ENCODE data around the gene PARD3B.

The PARD3B gene

DNA sequence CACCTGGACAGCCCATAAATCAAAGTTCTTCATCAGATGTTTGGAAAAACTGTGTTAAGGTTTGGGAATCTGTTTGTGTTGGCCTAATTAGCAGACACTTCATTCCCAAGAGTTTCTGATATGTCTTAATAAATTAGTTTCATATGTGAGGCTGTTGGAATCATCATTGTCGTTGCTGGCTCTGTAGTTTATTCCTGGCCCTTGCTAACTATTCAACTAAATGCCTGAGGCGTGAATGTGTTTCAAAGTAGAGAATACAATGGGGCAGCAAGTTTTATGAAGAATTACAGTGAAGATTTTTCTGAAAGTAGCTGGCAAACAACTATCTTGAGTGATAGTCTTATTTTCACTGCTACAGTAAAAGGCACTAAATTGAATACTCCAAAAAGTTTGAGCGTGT is 141.1 kb downstream of the PARD3B start:
- in situ Hi-C loops (cut with MboI; ENCODE audit: low sequenced_read_pairs) = loop anchor here (25.0 kb wide), 1 partner anchor 349 kb away; no protein-coding TSS in a partner anchor
- peak; percentile 17 to 39 for DNase-seq (ENCODE audit: low spot score in 2 of 2)
- Histone ChIP-seq H3K4me3 (no peak overlapping the region), H3K9me3 (no peaks in the 10 kb centered on the region), H3K4me1 (peaks cover 21% of the 10 kb centered on the region), H3K36me3 (replicated peaks) (no peaks in the 10 kb centered on the region), H3K27me3 (ENCODE audit: low read depth) (no peaks in the 10 kb centered on the region)

DNA sequence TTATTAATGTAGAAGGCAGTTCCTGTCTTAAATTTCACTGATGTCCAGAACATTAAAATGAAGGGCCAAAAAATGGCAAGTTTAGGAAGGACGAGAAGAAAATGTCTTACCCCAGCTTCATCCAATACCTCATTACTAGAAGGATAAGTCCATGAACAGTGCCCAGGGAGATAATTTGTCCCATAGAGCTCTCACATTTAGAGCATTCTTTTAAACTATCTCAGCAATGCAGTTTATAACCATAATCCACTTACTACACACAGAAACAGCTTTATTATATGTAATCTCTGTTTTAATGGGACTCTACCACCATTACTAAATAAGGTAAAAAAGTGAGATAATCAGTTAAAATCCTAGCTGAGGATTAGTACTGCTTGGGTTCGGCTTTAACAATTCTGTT is 142.5 kb downstream of the PARD3B start:
- peaks cover 21% of the 10 kb centered on the region for H3K4me1 ChIP-seq
- no peaks in the 10 kb centered on the region for H3K9me3 ChIP-seq
- H3K4me3 ChIP-seq = no peak overlapping the region
- in situ Hi-C loops (cut with MboI; ENCODE audit: low sequenced_read_pairs) = loop anchor here (25.0 kb wide), 1 partner anchor 350 kb away; no protein-coding TSS in a partner anchor
- no peaks in the 10 kb centered on the region for H3K27me3 ChIP-seq (ENCODE audit: low read depth)
- peak in 1 of 2 experiments; percentile 49 for DNase-seq (ENCODE audit: low spot score in 2 of 2)
- H3K36me3 ChIP-seq (replicated peaks) = no peaks in the 10 kb centered on the region

DNA sequence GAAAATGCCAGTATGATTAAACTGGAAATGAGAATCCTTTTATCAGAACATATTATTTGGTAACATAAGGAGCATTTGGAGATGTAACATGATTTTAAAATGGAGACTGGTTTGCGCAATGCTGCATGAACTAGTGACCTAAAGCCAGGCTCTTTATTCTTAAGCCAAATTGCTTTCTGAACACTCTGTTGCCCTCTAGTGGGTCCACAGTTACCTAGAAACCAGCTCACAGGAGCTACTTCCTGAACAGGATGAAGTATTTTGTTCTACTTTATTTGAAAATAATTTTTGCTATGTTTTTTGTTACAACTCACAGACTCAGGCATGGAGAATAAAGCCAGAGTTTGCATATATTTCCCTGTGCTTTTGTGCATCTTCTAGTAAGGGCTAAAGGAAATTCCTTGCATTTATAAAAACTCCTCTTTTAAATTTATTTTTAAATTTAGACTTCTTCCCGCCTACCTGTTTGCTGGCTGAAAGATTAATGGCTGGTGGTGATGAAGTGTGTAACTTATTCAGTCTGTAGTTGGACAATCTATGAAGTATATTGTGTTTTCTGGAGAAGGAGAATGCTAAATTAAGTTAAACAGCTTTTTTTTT is 146.7 kb downstream of the PARD3B start:
- no peaks in the 10 kb centered on the region for H3K36me3 ChIP-seq (replicated peaks)
- H3K4me1 ChIP-seq = peaks cover 10% of the 10 kb centered on the region
- no peaks in the 10 kb centered on the region for H3K27me3 ChIP-seq (ENCODE audit: low read depth)
- no peaks in the 10 kb centered on the region for H3K9me3 ChIP-seq
- in situ Hi-C loops (cut with MboI; ENCODE audit: low sequenced_read_pairs) = loop anchor here (25.0 kb wide), 1 partner anchor 355 kb away; no protein-coding TSS in a partner anchor
- H3K4me3 ChIP-seq = no peak overlapping the region
- peak; percentile 63 to 65 for DNase-seq (ENCODE audit: low spot score in 2 of 2)

DNA sequence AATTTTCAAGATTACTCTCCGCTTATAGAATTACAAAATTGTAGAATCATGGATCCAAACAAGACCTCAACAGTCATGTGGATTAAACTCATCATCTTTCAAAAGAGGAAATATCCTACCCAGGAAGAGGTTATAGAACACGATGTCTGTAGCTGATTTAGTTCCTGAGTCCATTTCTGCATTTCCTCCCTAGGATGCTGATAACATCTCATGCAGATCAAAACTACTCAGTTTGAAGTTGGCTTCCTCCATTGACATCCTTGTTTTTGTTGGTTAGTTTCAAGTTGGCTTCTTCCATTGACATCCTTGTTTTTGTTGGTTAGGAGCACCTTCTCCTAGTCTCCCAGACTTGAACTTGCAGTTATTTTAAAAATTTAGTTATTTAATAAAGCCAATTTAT is 147.5 kb downstream of the PARD3B start:
- Histone ChIP-seq H3K9me3 (no peaks in the 10 kb centered on the region), H3K27me3 (ENCODE audit: low read depth) (no peaks in the 10 kb centered on the region), H3K4me3 (no peak overlapping the region), H3K36me3 (replicated peaks) (no peaks in the 10 kb centered on the region), H3K4me1 (peaks cover 2% of the 10 kb centered on the region)
- in situ Hi-C loops (cut with MboI; ENCODE audit: low sequenced_read_pairs) = loop anchor here (25.0 kb wide), 1 partner anchor 355 kb away; no protein-coding TSS in a partner anchor
- no peak for DNase-seq (ENCODE audit: low spot score in 2 of 2)

DNA sequence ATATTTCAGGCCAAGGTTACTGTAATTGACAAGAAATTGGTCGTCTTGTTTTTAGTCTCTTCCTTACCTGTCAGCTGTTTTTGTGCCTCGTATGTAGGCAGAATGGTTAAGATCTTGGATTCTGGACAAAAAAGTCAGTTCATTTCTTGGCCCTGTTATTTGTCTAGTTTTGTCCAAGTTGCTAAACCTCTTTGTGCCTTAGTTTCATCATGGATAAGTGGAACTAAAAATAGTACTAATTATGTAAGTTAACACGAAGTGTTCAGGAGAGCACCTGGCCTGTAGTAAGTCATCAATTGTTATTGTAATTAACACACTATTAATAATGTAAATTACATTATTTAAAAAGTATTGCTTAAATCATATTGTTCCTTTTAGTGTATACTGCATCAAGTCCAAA is 148.0 kb downstream of the PARD3B start:
- Histone ChIP-seq H3K27me3 (ENCODE audit: low read depth) (no peaks in the 10 kb centered on the region), H3K9me3 (no peaks in the 10 kb centered on the region), H3K4me3 (no peak overlapping the region), H3K4me1 (no peaks in the 10 kb centered on the region), H3K36me3 (replicated peaks) (no peaks in the 10 kb centered on the region)
- no peak for DNase-seq (ENCODE audit: low spot score in 2 of 2)
- in situ Hi-C loops (cut with MboI; ENCODE audit: low sequenced_read_pairs) = loop anchor here (25.0 kb wide), 1 partner anchor 356 kb away; no protein-coding TSS in a partner anchor

DNA sequence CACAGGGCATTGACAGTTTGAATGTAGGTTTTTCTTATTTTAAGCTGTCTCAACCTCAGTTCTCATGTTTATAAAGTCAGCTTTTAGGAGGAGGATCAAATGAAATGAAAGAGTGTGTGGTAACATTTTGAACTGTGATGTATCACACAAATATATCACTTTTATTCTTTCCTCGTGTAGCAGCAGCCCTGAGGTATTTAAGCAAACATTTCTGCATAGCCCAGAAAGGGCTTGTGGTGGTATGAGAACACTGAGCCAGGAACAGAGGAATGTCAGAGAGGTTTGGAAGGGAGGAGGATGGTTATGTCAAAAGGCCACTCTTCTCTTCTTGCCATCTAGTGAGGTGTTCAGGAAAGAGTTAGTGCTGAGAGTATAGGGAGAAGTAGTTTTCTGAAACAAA is 150.2 kb downstream of the PARD3B start:
- Histone ChIP-seq H3K4me3 (no peak overlapping the region), H3K9me3 (no peaks in the 10 kb centered on the region)
- in situ Hi-C loops (cut with MboI; ENCODE audit: low sequenced_read_pairs) = loop anchor here (25.0 kb wide), 1 partner anchor 358 kb away; no protein-coding TSS in a partner anchor

DNA sequence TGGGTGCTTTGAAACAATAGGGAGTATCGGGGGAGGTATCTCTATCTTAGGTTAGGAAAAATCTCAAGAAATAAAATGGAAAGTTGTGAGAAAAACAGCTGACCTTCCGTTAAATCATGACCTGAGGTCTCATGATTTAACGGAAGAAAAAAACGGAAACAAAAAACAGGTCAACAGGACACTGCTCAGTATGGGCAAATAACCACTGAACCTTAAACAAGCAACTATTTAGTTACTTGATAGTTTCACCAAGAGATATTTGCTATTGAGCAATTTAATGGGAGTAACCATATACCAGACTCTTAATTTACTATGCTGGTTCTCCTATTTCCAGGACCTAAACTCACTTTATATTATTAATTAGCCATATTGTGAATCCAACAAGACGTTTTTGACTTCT is 150.8 kb downstream of the PARD3B start:
- H3K36me3 ChIP-seq (replicated peaks) = no peaks in the 10 kb centered on the region
- no peak overlapping the region for H3K4me3 ChIP-seq
- H3K4me1 ChIP-seq = no peaks in the 10 kb centered on the region
- no peak for DNase-seq (ENCODE audit: low spot score in 2 of 2)
- in situ Hi-C loops (cut with MboI; ENCODE audit: low sequenced_read_pairs) = loop anchor here (25.0 kb wide), 1 partner anchor 359 kb away; no protein-coding TSS in a partner anchor
- H3K27me3 ChIP-seq (ENCODE audit: low read depth) = no peaks in the 10 kb centered on the region
- no peaks in the 10 kb centered on the region for H3K9me3 ChIP-seq

More for the DNA sequence above, 150.2 kb downstream of the PARD3B start:
- H3K4me1 ChIP-seq = no peaks in the 10 kb centered on the region
- H3K36me3 ChIP-seq (replicated peaks) = no peaks in the 10 kb centered on the region
- no peak for DNase-seq (ENCODE audit: low spot score in 2 of 2)
- H3K27me3 ChIP-seq (ENCODE audit: low read depth) = no peaks in the 10 kb centered on the region

DNA sequence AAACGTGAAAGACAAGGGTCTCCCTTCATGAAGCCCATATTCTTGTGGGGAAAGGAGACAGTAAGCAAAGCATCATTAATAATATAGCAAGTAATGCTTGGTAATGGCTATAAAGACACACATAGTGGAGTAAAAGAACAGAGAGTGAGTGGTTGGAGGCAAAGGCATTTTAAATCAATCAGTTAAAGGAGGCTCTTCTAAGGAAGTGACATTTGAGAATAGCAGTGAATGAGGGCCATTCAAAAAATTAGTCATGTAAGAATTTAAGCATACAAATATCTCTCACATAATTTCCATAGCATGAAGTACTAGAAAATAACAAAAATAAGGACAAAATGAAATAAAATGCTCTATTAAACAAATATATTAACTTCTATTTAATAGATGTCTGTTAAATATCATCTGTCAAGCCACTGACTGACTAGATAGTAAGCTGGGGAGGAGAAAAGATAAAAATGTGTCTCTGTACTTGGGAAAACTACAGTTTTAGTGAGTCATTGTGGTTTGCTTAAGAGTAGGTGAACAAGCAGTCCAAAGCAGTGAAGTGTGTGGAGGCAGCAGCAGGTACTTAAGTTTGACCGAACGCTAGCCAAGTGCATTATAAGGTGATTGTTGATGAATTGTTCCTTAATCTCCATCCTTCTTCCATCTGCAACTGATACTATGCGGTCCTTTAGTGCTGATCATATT is 160.1 kb downstream of the PARD3B start:
- H3K4me3 ChIP-seq = no peak overlapping the region
- H3K9me3 ChIP-seq = no peaks in the 10 kb centered on the region
- no peaks in the 10 kb centered on the region for H3K36me3 ChIP-seq (replicated peaks)
- DNase-seq (ENCODE audit: low spot score in 2 of 2) = no peak
- H3K27me3 ChIP-seq (ENCODE audit: low read depth) = no peaks in the 10 kb centered on the region
- no peaks in the 10 kb centered on the region for H3K4me1 ChIP-seq
- in situ Hi-C loops (cut with MboI; ENCODE audit: low sequenced_read_pairs) = no loop called here

DNA sequence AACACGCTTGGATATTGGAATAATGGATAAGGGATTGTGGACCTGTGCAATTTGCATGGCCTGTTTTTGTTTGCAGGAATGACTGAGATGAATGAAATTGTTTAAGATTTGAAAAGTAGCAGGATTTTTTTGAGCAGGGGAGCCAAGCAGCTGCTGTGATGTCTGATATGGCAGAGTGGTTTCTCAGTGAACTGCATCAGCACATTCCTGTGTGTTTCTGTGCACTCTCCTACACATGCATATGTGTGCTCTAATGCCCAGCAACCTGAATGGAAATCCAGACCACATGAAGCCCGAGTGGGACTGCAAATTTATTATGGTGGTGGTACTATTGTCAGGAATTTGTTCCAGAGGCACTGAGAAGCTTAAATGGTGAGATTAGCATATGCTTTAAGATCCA is 161.7 kb downstream of the PARD3B start:
- in situ Hi-C loops (cut with MboI; ENCODE audit: low sequenced_read_pairs) = no loop called here
- DNase-seq (ENCODE audit: low spot score in 2 of 2) = no peak
- no peaks in the 10 kb centered on the region for H3K4me1 ChIP-seq
- no peaks in the 10 kb centered on the region for H3K36me3 ChIP-seq (replicated peaks)
- H3K4me3 ChIP-seq = no peak overlapping the region
- H3K27me3 ChIP-seq (ENCODE audit: low read depth) = no peaks in the 10 kb centered on the region
- no peaks in the 10 kb centered on the region for H3K9me3 ChIP-seq

DNA sequence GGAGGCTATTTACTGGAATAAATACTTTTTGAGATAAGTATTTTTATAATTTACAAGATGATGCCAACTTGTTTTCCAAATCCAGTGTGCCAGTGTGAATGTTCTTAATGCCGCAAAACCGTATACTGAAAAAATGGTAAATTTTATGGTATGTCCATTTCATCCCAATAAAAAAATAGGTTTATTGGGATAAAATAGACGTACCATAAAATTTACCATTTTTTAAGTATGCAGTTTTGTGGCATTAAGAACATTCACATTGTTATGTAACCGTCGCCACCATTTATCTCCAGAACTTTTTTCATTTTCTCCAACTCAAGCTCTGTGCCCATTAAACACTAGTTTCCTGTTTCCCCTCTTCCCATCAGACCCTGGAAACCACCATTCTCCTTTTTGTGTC is 167.9 kb downstream of the PARD3B start:
- H3K4me1 ChIP-seq = no peaks in the 10 kb centered on the region
- H3K36me3 ChIP-seq (replicated peaks) = no peaks in the 10 kb centered on the region
- in situ Hi-C loops (cut with MboI; ENCODE audit: low sequenced_read_pairs) = no loop called here
- no peaks in the 10 kb centered on the region for H3K27me3 ChIP-seq (ENCODE audit: low read depth)
- no peaks in the 10 kb centered on the region; the same call in 1 of the 2 replicates for H3K9me3 ChIP-seq
- H3K4me3 ChIP-seq = no peak overlapping the region
- DNase-seq (ENCODE audit: low spot score in 2 of 2) = no peak

DNA sequence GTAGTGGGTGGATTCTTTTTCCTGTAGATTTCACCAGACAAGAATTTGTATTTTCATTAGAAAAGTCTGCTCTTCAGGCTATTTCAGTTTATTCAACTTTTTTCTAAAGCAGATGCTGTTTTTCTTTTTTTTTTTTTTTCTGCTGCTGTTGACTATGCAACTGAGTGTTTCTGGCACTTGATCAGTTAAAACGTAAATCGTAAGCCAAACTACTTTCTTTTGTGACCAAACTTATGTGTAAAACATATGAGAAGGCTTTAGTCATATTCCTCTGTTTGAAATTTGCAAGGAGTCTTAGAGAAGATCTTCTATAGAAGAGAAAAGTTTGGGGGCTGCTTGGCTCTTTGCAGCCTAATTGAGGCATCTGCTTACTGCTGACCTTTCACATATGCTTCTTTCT is 170.1 kb downstream of the PARD3B start:
- no peak for DNase-seq (ENCODE audit: low spot score in 2 of 2)
- no peaks in the 10 kb centered on the region for H3K36me3 ChIP-seq (replicated peaks)
- no peak overlapping the region for H3K4me3 ChIP-seq
- no peaks in the 10 kb centered on the region for H3K27me3 ChIP-seq (ENCODE audit: low read depth)
- no peaks in the 10 kb centered on the region for H3K4me1 ChIP-seq
- in situ Hi-C loops (cut with MboI; ENCODE audit: low sequenced_read_pairs) = no loop called here
- no peaks in the 10 kb centered on the region; the same call in 1 of the 2 replicates for H3K9me3 ChIP-seq

DNA sequence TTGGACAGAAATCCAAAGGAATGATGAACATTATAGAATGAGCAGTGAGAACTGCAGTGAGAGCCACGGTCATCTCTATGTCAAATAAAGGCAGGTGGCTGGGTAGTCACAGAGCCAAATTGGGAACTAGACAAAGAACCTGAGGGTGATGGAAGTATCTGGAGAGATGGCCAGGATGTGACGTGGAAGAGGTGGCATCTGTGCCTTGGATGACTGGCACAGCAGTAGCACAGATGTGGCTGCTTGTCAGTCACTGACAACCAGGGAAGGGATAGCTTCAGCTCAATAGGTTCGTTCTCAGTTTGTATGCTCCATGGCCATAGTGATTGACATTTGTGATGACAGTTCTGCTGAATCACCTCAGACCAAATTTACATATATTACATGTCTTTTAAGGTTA is 172.3 kb downstream of the PARD3B start:
- in situ Hi-C loops (cut with MboI; ENCODE audit: low sequenced_read_pairs) = no loop called here
- H3K4me1 ChIP-seq = no peaks in the 10 kb centered on the region
- H3K27me3 ChIP-seq (ENCODE audit: low read depth) = no peaks in the 10 kb centered on the region
- no peak overlapping the region for H3K4me3 ChIP-seq
- H3K9me3 ChIP-seq = no peaks in the 10 kb centered on the region; the same call in 1 of the 2 replicates
- no peaks in the 10 kb centered on the region for H3K36me3 ChIP-seq (replicated peaks)
- DNase-seq (ENCODE audit: low spot score in 2 of 2) = no peak

DNA sequence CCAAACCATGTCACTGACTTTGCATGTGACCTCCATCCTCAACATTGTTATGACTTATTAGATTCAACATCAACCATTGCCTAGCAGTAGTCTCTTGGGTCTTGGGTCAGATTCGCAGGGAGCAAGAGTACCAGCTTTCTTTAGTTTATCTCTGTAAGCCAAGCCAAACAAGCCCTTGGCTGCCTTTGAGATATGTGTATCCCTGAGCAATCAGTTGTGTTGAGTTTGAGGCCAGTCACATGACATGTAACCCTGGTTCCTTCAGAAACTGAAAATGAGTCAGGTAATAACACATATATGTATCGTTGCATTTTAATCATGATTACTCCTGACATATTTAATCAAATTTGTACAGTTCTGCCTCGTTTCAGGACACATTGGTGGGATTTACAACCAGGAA is 173.3 kb downstream of the PARD3B start:
- H3K4me1 ChIP-seq = no peaks in the 10 kb centered on the region
- DNase-seq (ENCODE audit: low spot score in 2 of 2) = no peak
- no peak overlapping the region for H3K4me3 ChIP-seq
- in situ Hi-C loops (cut with MboI; ENCODE audit: low sequenced_read_pairs) = no loop called here
- no peaks in the 10 kb centered on the region for H3K36me3 ChIP-seq (replicated peaks)
- H3K27me3 ChIP-seq (ENCODE audit: low read depth) = no peaks in the 10 kb centered on the region
- H3K9me3 ChIP-seq = no peaks in the 10 kb centered on the region

DNA sequence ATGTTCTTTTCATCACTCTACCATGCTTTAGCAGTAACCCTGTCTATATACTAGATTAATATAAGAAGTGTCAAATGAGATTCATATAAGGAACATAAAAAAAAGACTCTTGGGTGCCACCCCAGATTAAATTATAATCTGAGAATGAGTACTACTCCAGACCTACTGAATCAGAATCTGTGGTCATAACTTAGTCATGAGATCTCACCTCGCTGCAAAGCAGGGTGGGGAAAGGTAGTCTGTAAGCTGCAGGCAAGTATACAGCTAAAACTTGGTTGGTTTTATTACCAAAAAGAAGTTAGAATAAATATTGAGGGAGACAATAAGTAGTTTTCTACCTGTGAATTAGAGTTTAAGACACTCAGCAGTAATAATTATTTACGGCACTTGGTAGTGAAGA is 175.6 kb downstream of the PARD3B start:
- Histone ChIP-seq H3K9me3 (no peaks in the 10 kb centered on the region), H3K4me1 (no peaks in the 10 kb centered on the region; the same call in 1 of the 2 replicates), H3K36me3 (replicated peaks) (no peaks in the 10 kb centered on the region), H3K4me3 (no peak overlapping the region), H3K27me3 (ENCODE audit: low read depth) (no peaks in the 10 kb centered on the region)
- no peak for DNase-seq (ENCODE audit: low spot score in 2 of 2)
- in situ Hi-C loops (cut with MboI; ENCODE audit: low sequenced_read_pairs) = no loop called here

Data from HAP-1 (cell line).